Measurements from ENCODE around the gene DNAJC7. TPM values are rescaled to one million over a fixed set of nuclear protein-coding genes. Genes with fewer than 3 reads are reported as not detected.

The DNAJC7 gene
- 202 TPM for polyA plus RNA-seq (2012; ENCODE audit: insufficient read depth, insufficient read length, low read depth)

GRCh38 chr17:42016941-42017865, at the start of gene DNAJC7:
TSS of gene DNAJC7 (minus strand) at chr17:42017439. CDS start at chr17:42017416, 23 bp downstream.
- DNase-seq, result peak; percentile 95
- Histone ChIP-seq H3K4me3 (ENCODE audit: low read depth, low read length) (peak within 1 kb of the TSS; percentile 93), H3K9me3 (no peaks in the 10 kb centered on the region), H3K36me3 (peaks cover 5% of the 10 kb centered on the region), H3K4me1 (no peaks in the 10 kb centered on the region), H3K27me3 (no peaks in the 10 kb centered on the region)
- TF ChIP-seq CTCF (IDR thresholded peaks at IDR 0.05; ENCODE audit: low read depth, low read length), result no peak

GRCh38 chr17:42065201-42065600, 48.0 kb upstream of the DNAJC7 start:
- H3K4me3 ChIP-seq (ENCODE audit: low read depth, low read length), result no peak overlapping the region
- no peaks in the 10 kb centered on the region for H3K36me3 ChIP-seq
- H3K9me3 ChIP-seq, result no peaks in the 10 kb centered on the region
- no peaks in the 10 kb centered on the region for H3K27me3 ChIP-seq
- DNase-seq, result no peak
- no peak for TF ChIP-seq CTCF (IDR thresholded peaks at IDR 0.05; ENCODE audit: low read depth, low read length)
- peaks cover 9% of the 10 kb centered on the region for H3K4me1 ChIP-seq

- DNase-seq, result no peak
- Histone ChIP-seq H3K4me1 (peaks cover 3% of the 10 kb centered on the region), H3K4me3 (ENCODE audit: low read depth, low read length) (no peak overlapping the region), H3K36me3 (no peaks in the 10 kb centered on the region), H3K9me3 (no peaks in the 10 kb centered on the region), H3K27me3 (no peaks in the 10 kb centered on the region)
- TF ChIP-seq CTCF (IDR thresholded peaks at IDR 0.05; ENCODE audit: low read depth, low read length), result no peak
These were observed 45.4 kb upstream of the DNAJC7 start for GRCh38 chr17:42062681-42063080.

GRCh38 chr17:42061646-42062487, 44.6 kb upstream of the DNAJC7 start:
- Histone ChIP-seq H3K4me1 (no peaks in the 10 kb centered on the region), H3K36me3 (no peaks in the 10 kb centered on the region), H3K9me3 (no peaks in the 10 kb centered on the region), H3K4me3 (ENCODE audit: low read depth, low read length) (no peak overlapping the region), H3K27me3 (no peaks in the 10 kb centered on the region)
- TF ChIP-seq CTCF (IDR thresholded peaks at IDR 0.05; ENCODE audit: low read depth, low read length), result no peak
- no peak for DNase-seq

- no peaks in the 10 kb centered on the region for H3K9me3 ChIP-seq
- no peak for TF ChIP-seq CTCF (IDR thresholded peaks at IDR 0.05; ENCODE audit: low read depth, low read length)
These were observed 43.0 kb upstream of the DNAJC7 start for GRCh38 chr17:42060231-42060630.

More at GRCh38 chr17:42060231-42060630, 43.0 kb upstream of the DNAJC7 start:
- Histone ChIP-seq H3K4me1 (no peaks in the 10 kb centered on the region), H3K4me3 (ENCODE audit: low read depth, low read length) (no peak overlapping the region), H3K36me3 (no peaks in the 10 kb centered on the region), H3K27me3 (no peaks in the 10 kb centered on the region)
- no peak for DNase-seq
